Measurements from ENCODE around the gene NOTUM. TPM values are rescaled to one million over a fixed set of nuclear protein-coding genes. Genes with fewer than 3 reads are reported as not detected.
A peak's percentile ranks its signal among the peaks of the same experiment; 100 is the strongest.
"Not testable (repeated sequence)": the region's sequence is repeated elsewhere in the genome, so short reads cannot be mapped to it uniquely, and the experiment has no call there.

Gene NOTUM
- total and polyA plus RNA-seq, 5 experiments from 2014 or later: not detected

GRCh38 chr17:81993729-81994592 is 33.0 kb upstream of the NOTUM start:
- no peaks in the 10 kb centered on the region for H3K9me3 Mint-ChIP-seq
- no peak for ATAC-seq
- peaks cover 0 to 12% (median 6%) of the 10 kb centered on the region in 4 donors for H3K4me1 Mint-ChIP-seq
- no peak for DNase-seq
- peaks cover 0 to 14% (median 0%) of the 10 kb centered on the region in 3 donors for H3K36me3 Mint-ChIP-seq
- POLR2A ChIA-PET: no interaction called here
- H3K27me3 Mint-ChIP-seq: no peaks in the 10 kb centered on the region
- H3K27ac Mint-ChIP-seq: no peak overlapping the region
- no peak overlapping the region for H3K4me3 Mint-ChIP-seq

DNA sequence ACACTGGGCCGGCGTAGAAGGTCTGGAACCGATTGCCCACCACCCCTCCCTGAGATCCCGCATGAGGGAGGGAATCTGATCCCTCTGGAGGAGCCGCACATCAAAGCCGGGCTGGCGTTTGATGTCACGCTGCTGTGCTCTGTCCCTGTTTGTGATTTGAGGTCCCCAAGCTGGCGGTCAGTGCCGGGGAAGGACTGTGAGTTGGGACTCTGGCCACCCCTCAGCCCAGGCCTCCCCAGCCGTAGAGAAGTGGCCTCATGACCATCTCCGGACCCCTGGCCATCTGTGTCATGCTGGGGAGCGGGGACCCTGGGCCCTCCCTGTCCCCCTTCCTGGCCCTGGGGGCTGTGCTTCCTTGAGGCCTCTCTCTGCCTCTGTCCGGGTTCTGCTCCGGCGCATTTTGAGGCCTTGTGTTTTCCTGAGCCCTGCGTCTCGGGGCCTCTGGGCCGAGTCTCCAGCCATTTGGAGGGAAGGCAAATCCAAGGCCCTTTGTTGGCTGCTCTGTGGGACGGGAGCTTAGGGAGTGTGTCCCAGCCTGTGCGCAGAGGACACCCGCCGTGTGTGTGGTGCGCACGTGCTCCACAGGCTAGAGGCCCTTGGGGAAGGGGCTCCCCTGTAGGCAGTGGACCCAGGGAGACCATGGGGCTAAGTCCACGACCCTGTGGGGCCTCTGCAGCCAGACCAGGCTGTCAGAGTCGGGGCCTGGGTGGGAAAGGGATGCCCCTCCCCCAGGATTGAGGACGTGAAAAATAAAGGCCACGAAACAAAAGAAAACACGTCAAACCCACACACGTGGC is 31.5 kb upstream of the NOTUM start:
- peaks cover 0 to 12% (median 7%) of the 10 kb centered on the region in 4 donors for H3K4me1 Mint-ChIP-seq
- DNase-seq (no peak), ATAC-seq (no peak)
- H3K27ac Mint-ChIP-seq: no peak overlapping the region
- H3K36me3 Mint-ChIP-seq: peaks cover 0 to 18% (median 0%) of the 10 kb centered on the region in 3 donors
- no peaks in the 10 kb centered on the region for H3K9me3 Mint-ChIP-seq
- POLR2A ChIA-PET: no interaction called here
- H3K27me3 Mint-ChIP-seq: no peaks in the 10 kb centered on the region
- H3K4me3 Mint-ChIP-seq: no peak overlapping the region

DNA sequence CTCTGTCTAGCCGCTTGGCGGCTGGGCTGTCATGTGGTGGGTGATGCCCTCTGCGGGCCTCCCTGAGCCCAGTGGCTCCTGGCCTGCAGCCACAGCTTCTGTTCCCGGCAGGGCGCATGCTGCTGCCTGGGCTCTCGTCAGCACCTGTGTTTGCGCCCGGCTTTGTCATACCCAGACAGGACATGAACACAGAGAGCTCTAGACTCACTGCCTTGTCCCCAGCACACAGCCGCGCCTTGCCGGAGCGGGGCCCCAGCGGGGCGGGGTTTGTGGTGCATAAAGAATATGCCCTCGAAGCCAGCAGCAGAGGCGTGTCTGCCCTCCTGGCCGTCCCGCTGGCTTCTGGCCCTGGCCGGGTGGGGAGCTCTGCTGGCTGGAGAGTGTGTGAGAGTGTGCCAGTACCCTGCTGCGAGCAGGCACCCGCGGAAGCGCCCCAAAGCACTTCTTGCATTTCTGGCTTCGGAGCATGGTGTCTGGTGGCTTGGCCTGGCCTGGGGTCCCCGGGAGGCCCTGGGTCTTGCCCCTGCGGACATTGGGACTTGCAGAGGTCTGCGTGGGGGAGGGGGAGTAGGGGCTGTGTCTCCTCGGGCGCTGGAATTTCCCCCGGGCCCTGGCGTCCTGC is 30.8 kb upstream of the NOTUM start:
- no peak overlapping the region for H3K27ac Mint-ChIP-seq
- no peak for ATAC-seq
- H3K9me3 Mint-ChIP-seq: no peaks in the 10 kb centered on the region
- H3K4me3 Mint-ChIP-seq: no peak overlapping the region
- no peaks in the 10 kb centered on the region for H3K27me3 Mint-ChIP-seq
- peaks cover 0 to 14% (median 8%) of the 10 kb centered on the region in 4 donors for H3K4me1 Mint-ChIP-seq
- POLR2A ChIA-PET: no interaction called here
- peaks cover 0 to 18% (median 0%) of the 10 kb centered on the region in 3 donors for H3K36me3 Mint-ChIP-seq
- no peak for DNase-seq

GRCh38 chr17:81990836-81991683 is 30.1 kb upstream of the NOTUM start:
- H3K9me3 Mint-ChIP-seq: no peaks in the 10 kb centered on the region

DNA sequence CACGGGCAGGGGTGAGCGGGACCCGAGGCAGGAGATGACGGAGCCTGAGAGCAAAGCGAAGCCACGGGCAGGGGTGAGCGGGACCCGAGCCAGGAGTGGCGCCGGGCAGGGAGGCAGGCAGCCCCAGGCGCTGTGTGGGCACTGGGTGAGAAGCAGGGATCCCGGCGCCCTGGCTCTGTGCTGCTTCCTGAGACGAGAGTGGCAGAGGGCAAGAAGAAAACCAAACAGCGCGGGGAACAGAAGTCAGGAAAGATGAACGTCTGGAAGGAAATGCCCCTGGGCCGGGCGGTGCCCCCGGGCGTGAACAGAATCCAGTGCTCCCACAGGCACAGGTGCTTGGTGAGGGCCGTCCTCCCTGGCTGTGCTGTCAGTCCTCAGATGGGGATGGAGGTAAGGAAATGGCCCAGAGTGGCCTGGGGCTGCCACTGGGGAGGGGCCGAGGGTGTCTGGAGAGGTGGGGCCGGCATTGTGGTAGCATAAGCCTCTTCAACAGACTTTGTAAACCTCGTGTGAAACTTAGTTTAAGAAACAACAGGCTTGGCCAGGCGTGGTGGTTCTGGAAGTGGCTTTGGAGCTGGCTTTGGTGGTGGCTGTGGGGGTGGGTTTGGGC is 26.3 kb upstream of the NOTUM start:
- Mint-ChIP-seq H3K36me3 (peaks cover 0 to 33% (median 10%) of the 10 kb centered on the region in 3 donors), H3K9me3 (no peaks in the 10 kb centered on the region), H3K27ac (peak overlapping the region in 1 of 10 donors; percentile 15), H3K4me1 (peaks cover 2 to 22% (median 16%) of the 10 kb centered on the region in 4 donors), H3K4me3 (no peak overlapping the region), H3K27me3 (no peaks in the 10 kb centered on the region)
- DNase-seq: no peak
- POLR2A ChIA-PET: no interaction called here
- ATAC-seq: no peak

More at GRCh38 chr17:81990836-81991683, 30.1 kb upstream of the NOTUM start:
- no peak for ATAC-seq
- Mint-ChIP-seq H3K27me3 (no peaks in the 10 kb centered on the region), H3K36me3 (peaks cover 0 to 20% (median 0%) of the 10 kb centered on the region in 3 donors), H3K4me1 (peaks cover 0 to 19% (median 10%) of the 10 kb centered on the region in 4 donors), H3K4me3 (no peak overlapping the region), H3K27ac (peak overlapping the region in 1 of 10 donors; percentile 10)
- no peak for DNase-seq
- POLR2A ChIA-PET: no interaction called here

DNA sequence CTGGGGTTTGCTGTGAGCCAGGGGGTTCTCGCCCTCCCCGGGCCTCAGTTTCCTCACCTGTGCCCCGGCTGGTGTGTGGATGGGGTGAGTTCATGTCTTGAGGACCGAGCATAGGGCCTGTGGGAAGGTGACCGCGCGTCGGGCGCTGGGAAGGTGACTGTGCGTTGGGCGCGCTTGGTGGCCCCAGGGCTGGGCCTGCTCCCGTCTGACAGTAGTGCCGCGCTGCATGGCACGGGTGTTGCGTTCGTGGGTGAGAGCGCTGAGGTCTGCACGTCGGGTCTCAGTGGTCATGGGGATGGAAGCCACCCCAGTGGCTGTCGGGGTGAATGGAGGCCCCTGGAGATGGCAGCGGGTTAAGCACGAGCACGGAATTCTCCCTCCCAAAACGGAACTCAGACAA is 25.6 kb upstream of the NOTUM start:
- Mint-ChIP-seq H3K4me1 (peaks cover 2 to 27% (median 16%) of the 10 kb centered on the region in 4 donors), H3K27me3 (no peaks in the 10 kb centered on the region), H3K9me3 (no peaks in the 10 kb centered on the region), H3K4me3 (no peak overlapping the region), H3K36me3 (peaks cover 0 to 33% (median 11%) of the 10 kb centered on the region in 3 donors), H3K27ac (peak overlapping the region in 1 of 10 donors; percentile 47)
- no peak for ATAC-seq
- POLR2A ChIA-PET: no interaction called here
- no peak for DNase-seq

DNA sequence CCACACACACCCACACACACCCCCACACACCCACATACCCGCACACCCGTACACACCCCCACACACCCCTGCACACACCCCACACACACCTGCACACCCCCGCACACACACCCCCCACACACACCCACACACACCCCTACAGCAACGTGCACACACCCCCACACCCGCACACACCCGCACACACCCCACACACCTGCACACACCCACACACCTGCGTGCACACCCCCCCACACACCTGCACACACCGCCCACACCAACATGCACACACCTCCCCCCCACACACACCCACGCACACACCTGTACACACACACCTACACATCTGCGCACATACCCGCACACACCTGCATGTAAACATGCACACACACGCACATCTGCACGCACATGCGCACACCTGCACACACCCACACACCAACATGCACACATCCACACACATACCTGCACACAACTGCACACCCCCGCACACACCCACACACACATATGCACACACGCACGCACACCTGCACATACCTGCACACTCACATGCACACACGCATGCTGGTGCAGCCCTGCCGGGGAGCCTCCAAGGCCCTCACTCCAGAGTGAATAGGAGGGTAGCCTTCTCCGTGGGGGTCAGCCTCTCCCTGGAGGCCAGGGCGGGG is 23.9 kb upstream of the NOTUM start:
- Mint-ChIP-seq H3K27ac (no peak overlapping the region), H3K4me3 (peak overlapping the region in 1 of 10 donors; percentile 57), H3K9me3 (no peaks in the 10 kb centered on the region)

GRCh38 chr17:81983639-81984373 is 22.8 kb upstream of the NOTUM start:
- Mint-ChIP-seq H3K27me3 (no peaks in the 10 kb centered on the region), H3K9me3 (no peaks in the 10 kb centered on the region), H3K36me3 (peaks cover 0 to 30% (median 13%) of the 10 kb centered on the region in 3 donors), H3K27ac (peak overlapping the region in 1 of 10 donors; percentile 43), H3K4me3 (no peak overlapping the region), H3K4me1 (peaks cover 13 to 44% (median 32%) of the 10 kb centered on the region in 4 donors)
- ATAC-seq (no peak), DNase-seq (no peak)
- POLR2A ChIA-PET: interaction anchor here (1.2 kb wide), 1 partner anchor 16 kb away, joined by 3 read pairs; no protein-coding TSS in a partner anchor

More for the DNA sequence above, 23.9 kb upstream of the NOTUM start:
- peaks cover 0 to 33% (median 11%) of the 10 kb centered on the region in 3 donors for H3K36me3 Mint-ChIP-seq
- ATAC-seq (no peak), DNase-seq (no peak)
- no peaks in the 10 kb centered on the region for H3K27me3 Mint-ChIP-seq
- peaks cover 13 to 37% (median 21%) of the 10 kb centered on the region in 4 donors for H3K4me1 Mint-ChIP-seq
- POLR2A ChIA-PET: no interaction called here

GRCh38 chr17:81983011-81983638 is 22.1 kb upstream of the NOTUM start:
- H3K27me3 Mint-ChIP-seq: no peaks in the 10 kb centered on the region
- no peak for ATAC-seq
- POLR2A ChIA-PET: interaction anchor here (0.7 to 1.2 kb wide), 2 partner anchors 15 to 472 kb away, joined by 3 read pairs; no protein-coding TSS in a partner anchor
- peaks cover 0 to 30% (median 13%) of the 10 kb centered on the region in 3 donors for H3K36me3 Mint-ChIP-seq
- H3K27ac Mint-ChIP-seq: no peak overlapping the region
- no peak for DNase-seq
- H3K9me3 Mint-ChIP-seq: no peaks in the 10 kb centered on the region
- peak overlapping the region in 1 of 10 donors; percentile 13 for H3K4me3 Mint-ChIP-seq
- peaks cover 18 to 48% (median 37%) of the 10 kb centered on the region in 4 donors for H3K4me1 Mint-ChIP-seq

GRCh38 chr17:81981511-81981910 is 20.5 kb upstream of the NOTUM start:
- H3K4me3 Mint-ChIP-seq, POLR2A ChIA-PET, DNase-seq, ATAC-seq, H3K27ac Mint-ChIP-seq, H3K9me3 Mint-ChIP-seq, H3K27me3 Mint-ChIP-seq: not testable (repeated sequence)
- Mint-ChIP-seq H3K36me3 (peaks cover 0 to 20% (median 13%) of the 10 kb centered on the region in 3 donors), H3K4me1 (peaks cover 19 to 50% (median 40%) of the 10 kb centered on the region in 4 donors)
